Endothelial cell of umbilical vein (primary cell): ENCODE measurements around the gene XIRP1. TPM values are rescaled to one million over a fixed set of nuclear protein-coding genes. Genes with fewer than 3 reads are reported as not detected.

Experiments
- BruUV-seq: library from RNA; stranded (reverse); fragments of 400-500 nt; replicated peaks from 2 replicates; lab custom pipeline; 2021; lab: Mats Ljungman, UMichigan
- CTCF ChIA-PET: fragments of 300-600, 350-600 bp; sonication (Branson Sonifier 250); formaldehyde crosslinking; loops from one replicate; lab custom pipeline; 2021; ENCODE audit warnings: antibody characterized with exemption, inconsistent platforms; lab: Charles Lee
- POLR2A ChIA-PET: fragments of 300-600, 350-600 bp; sonication (Branson Sonifier 250); formaldehyde crosslinking; loops from one replicate; lab custom pipeline; 2021; ENCODE audit warnings: antibody characterized with exemption, inconsistent platforms; lab: Charles Lee
- DNase-seq: peaks from one replicate; pipeline ENCODE4 v3.0.0-alpha.2; 2011; ENCODE audit warnings: low read depth, low spot score
- FAIRE-seq: peaks from 2 replicates; lab custom pipeline; 2011; peaks lifted over from hg19 to GRCh38; lab: Jason Lieb, UNC
- H2AFZ ChIP-seq: 2 replicates; pipeline ENCODE4 v1.6.0; 2012; ENCODE audit warnings: low read depth, low read length, control low read depth, inconsistent platforms
- H3K27ac ChIP-seq: 2 replicates; pipeline ENCODE4 v1.5.1; 2011; ENCODE audit warnings: low read depth, mild to moderate bottlenecking, control low read depth, low read length, moderate library complexity; ENCODE audit not compliant: insufficient read depth
- H3K27me3 ChIP-seq, 2 experiments: 2 replicates each; pipeline versions ENCODE4 v1.6.0 to v1.6.1; 2011; ENCODE audit warnings: low read length in 2 of 2, mixed read lengths in 1 of 2; ENCODE audit not compliant: control insufficient read depth in 2 of 2, insufficient read depth in 2 of 2
- H3K36me3 ChIP-seq, 2 experiments: 2 replicates in 1 of 2; 3 replicates in 1 of 2; pipeline ENCODE4 v1.5.1; 2011; ENCODE audit warnings: low read length in 2 of 2, mild to moderate bottlenecking in 1 of 2, moderate library complexity in 1 of 2; ENCODE audit not compliant: control insufficient read depth in 2 of 2, insufficient read depth in 2 of 2; ENCODE audit errors: extremely low read depth in 1 of 2
- H3K4me1 ChIP-seq: 3 replicates; pipeline ENCODE4 v1.5.1; 2011; ENCODE audit warnings: mild to moderate bottlenecking, low read length; ENCODE audit not compliant: control insufficient read depth, insufficient read depth; ENCODE audit errors: extremely low read depth
- H3K4me2 ChIP-seq: 2 replicates; pipeline ENCODE4 v1.6.1; 2011; ENCODE audit warnings: low read length, control low read depth, mixed read lengths; ENCODE audit not compliant: insufficient read depth
- H3K4me3 ChIP-seq, 3 experiments: fragments of 200-600 bp in 1 of 3; sonication (generic), shearing (Covaris generic) in 1 of 3; replicated peaks in 1 of 3; 2 replicates each; pipeline ENCODE4 v1.5.1; 2011 to 2016; ENCODE audit warnings: control low read depth in 3 of 3, low read length in 3 of 3, mild to moderate bottlenecking in 2 of 3, inconsistent platforms in 1 of 3, low read depth in 1 of 3, moderate library complexity in 1 of 3; ENCODE audit not compliant: insufficient read depth in 1 of 3
- H3K79me2 ChIP-seq: 2 replicates; pipeline ENCODE4 v1.6.0; 2012; ENCODE audit warnings: low read length, inconsistent platforms; ENCODE audit not compliant: control insufficient read depth, insufficient read depth
- H3K9ac ChIP-seq: replicated peaks from 2 replicates; pipeline ENCODE3; 2011; ENCODE audit warnings: low read length, control low read depth; ENCODE audit not compliant: insufficient read depth; ENCODE audit errors: extremely low read depth
- H3K9me1 ChIP-seq: replicated peaks from 3 replicates; pipeline ENCODE4 v1.6.0; 2011; ENCODE audit warnings: mild to moderate bottlenecking, low read length; ENCODE audit not compliant: control insufficient read depth, insufficient read depth; ENCODE audit errors: extremely low read depth
- H3K9me3 ChIP-seq: replicated peaks from 2 replicates; pipeline ENCODE4 v1.5.1; 2012; ENCODE audit warnings: low read length, inconsistent platforms; ENCODE audit not compliant: control insufficient read depth, insufficient read depth
- H4K20me1 ChIP-seq: replicated peaks from 2 replicates; pipeline ENCODE3; 2011; ENCODE audit warnings: mild to moderate bottlenecking, low read length; ENCODE audit not compliant: control insufficient read depth, insufficient read depth; ENCODE audit errors: extremely low read depth
- EZH2 ChIP-seq: IDR thresholded peaks from 2 replicates; pipeline ENCODE4 v1.6.1; 2012; ENCODE audit warnings: borderline replicate concordance, low read depth, mild to moderate bottlenecking, moderate library complexity, low read length, inconsistent platforms; ENCODE audit not compliant: severe bottlenecking
- FOS ChIP-seq: IDR thresholded peaks from 2 replicates; pipeline ENCODE4 v1.6.1; 2011; ENCODE audit warnings: mild to moderate bottlenecking, low read length, moderate library complexity, borderline replicate concordance; ENCODE audit not compliant: insufficient read depth
- GATA2 ChIP-seq: IDR thresholded peaks from 2 replicates; pipeline ENCODE4 v1.7.0; 2011; ENCODE audit warnings: low read depth, mild to moderate bottlenecking, moderate library complexity, mixed read lengths, low read length; ENCODE audit not compliant: insufficient read length, insufficient read depth
- JUN ChIP-seq: IDR thresholded peaks from 2 replicates; pipeline ENCODE4 v1.6.1; 2011; ENCODE audit warnings: borderline replicate concordance, low read depth; ENCODE audit not compliant: insufficient read length, insufficient read depth
- MAX ChIP-seq: IDR thresholded peaks from 2 replicates; pipeline ENCODE4 v1.6.1; 2011; ENCODE audit not compliant: insufficient read depth, insufficient read length
- MYC ChIP-seq: IDR thresholded peaks from one replicate; pipeline ENCODE4 v1.6.1; 2011; ENCODE audit warnings: mild to moderate bottlenecking, low read depth, low read length
- POLR2A ChIP-seq: IDR thresholded peaks from 2 replicates; pipeline ENCODE4 v1.6.1; 2012; ENCODE audit warnings: low read depth, mild to moderate bottlenecking, control low read depth, low read length
- POLR2AphosphoS5 ChIP-seq: IDR thresholded peaks from 2 replicates; pipeline ENCODE4 v1.6.1; 2012; ENCODE audit warnings: low read depth, mild to moderate bottlenecking, control low read depth, low read length, moderate library complexity; ENCODE audit not compliant: insufficient read depth
- dilution Hi-C: fragments of 300-500 bp; cut with MboI; formaldehyde crosslinking; loops from one replicate; pipeline ENCODE4 v1.15.0; 2019; ENCODE audit warnings: low sequenced_read_pairs; ENCODE audit not compliant: extremely low pct_ligation_motif_present
- intact Hi-C: fragments of 100-400 bp; cut with micrococcal nuclease; formaldehyde crosslinking; loops from one replicate; pipeline ENCODE4 v1.10.0; 2022
- polyA plus RNA-seq, 4 experiments: library from polyadenylated mRNA; depleted of rRNA in 3 of 4; stranded (reverse) in 3 of 4; unstranded in 1 of 4; fragments of >200 nt; gene quantifications; 2 replicates each; pipeline versions ENCODE4 v1.2.1 to v1.2.3, GENCODE V29; 2011 to 2012; ENCODE audit warnings: missing spikeins in 1 of 4
- total RNA-seq: library from RNA; stranded (reverse); gene quantifications from 2 replicates; pipeline ENCODE4 v1.2.3, GENCODE V29; 2021
- TF ChIP-seq, protein P1 (sequence below), 2 donors: IDR thresholded peaks; 1 replicate in 1 of 2; 2 replicates in 1 of 2; pipeline ENCODE4 v1.5.1; 2011; ENCODE audit warnings: low read length in 2 of 2, mild to moderate bottlenecking in 2 of 2, moderate library complexity in 2 of 2, control low read depth in 1 of 2, inconsistent platforms in 1 of 2, low read depth in 1 of 2; ENCODE audit not compliant: insufficient read depth in 1 of 2; ENCODE audit errors: extremely low read depth in 1 of 2

The XIRP1 gene
- total and polyA plus RNA-seq, 2 donors (not counting 3 experiments of a cell fraction or from before 2014, with no cell fraction given), result not detected

GRCh38 chr3:39134305-39134704, 58.1 kb downstream of the XIRP1 start:
- no peak for DNase-seq
- Histone ChIP-seq H3K27ac (no peak overlapping the region), H3K79me2 (no peaks in the 10 kb centered on the region), H3K4me1 (peaks cover 9% of the 10 kb centered on the region), H3K36me3 (peaks cover 0 to 3% of the 10 kb centered on the region in 2 experiments), H3K9me1 (no peaks in the 10 kb centered on the region), H3K9ac (no peak overlapping the region), H3K27me3 (no peaks in the 10 kb centered on the region), H2AFZ (no peak overlapping the region), H3K4me2 (no peak overlapping the region), H4K20me1 (no peaks in the 10 kb centered on the region), H3K4me3 (no peak overlapping the region), H3K9me3 (no peaks in the 10 kb centered on the region)
- ChIA-PET CTCF (interaction anchor here (1.0 to 1.5 kb wide), 4 partner anchors 8 to 154 kb away, joined by 4 to 8 read pairs (median 6); no protein-coding TSS in a partner anchor), POLR2A (interaction anchor here (1.0 kb wide), 1 partner anchor 13 kb away, joined by 3 read pairs; no protein-coding TSS in a partner anchor)
- dilution Hi-C loops, result no loop called here
- intact Hi-C loops, result no loop called here
- FAIRE-seq, result no peak
- BruUV-seq, result no TSS peak
- TF ChIP-seq MYC (no peak), POLR2A (no peak), EZH2 (no peak), GATA2 (no peak), POLR2AphosphoS5 (no peak), FOS (no peak), MAX (no peak), JUN (no peak)
- TF ChIP-seq, protein P1, sequence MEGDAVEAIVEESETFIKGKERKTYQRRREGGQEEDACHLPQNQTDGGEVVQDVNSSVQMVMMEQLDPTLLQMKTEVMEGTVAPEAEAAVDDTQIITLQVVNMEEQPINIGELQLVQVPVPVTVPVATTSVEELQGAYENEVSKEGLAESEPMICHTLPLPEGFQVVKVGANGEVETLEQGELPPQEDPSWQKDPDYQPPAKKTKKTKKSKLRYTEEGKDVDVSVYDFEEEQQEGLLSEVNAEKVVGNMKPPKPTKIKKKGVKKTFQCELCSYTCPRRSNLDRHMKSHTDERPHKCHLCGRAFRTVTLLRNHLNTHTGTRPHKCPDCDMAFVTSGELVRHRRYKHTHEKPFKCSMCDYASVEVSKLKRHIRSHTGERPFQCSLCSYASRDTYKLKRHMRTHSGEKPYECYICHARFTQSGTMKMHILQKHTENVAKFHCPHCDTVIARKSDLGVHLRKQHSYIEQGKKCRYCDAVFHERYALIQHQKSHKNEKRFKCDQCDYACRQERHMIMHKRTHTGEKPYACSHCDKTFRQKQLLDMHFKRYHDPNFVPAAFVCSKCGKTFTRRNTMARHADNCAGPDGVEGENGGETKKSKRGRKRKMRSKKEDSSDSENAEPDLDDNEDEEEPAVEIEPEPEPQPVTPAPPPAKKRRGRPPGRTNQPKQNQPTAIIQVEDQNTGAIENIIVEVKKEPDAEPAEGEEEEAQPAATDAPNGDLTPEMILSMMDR (IDR thresholded peaks at IDR 0.05; ENCODE audit: extremely low read depth in 1 of 2, insufficient read depth in 1 of 2, low read depth in 1 of 2, low read length in 2 of 2), result no peak
